ENCODE results near the gene SLC7A6OS.

The SLC7A6OS gene

DNA sequence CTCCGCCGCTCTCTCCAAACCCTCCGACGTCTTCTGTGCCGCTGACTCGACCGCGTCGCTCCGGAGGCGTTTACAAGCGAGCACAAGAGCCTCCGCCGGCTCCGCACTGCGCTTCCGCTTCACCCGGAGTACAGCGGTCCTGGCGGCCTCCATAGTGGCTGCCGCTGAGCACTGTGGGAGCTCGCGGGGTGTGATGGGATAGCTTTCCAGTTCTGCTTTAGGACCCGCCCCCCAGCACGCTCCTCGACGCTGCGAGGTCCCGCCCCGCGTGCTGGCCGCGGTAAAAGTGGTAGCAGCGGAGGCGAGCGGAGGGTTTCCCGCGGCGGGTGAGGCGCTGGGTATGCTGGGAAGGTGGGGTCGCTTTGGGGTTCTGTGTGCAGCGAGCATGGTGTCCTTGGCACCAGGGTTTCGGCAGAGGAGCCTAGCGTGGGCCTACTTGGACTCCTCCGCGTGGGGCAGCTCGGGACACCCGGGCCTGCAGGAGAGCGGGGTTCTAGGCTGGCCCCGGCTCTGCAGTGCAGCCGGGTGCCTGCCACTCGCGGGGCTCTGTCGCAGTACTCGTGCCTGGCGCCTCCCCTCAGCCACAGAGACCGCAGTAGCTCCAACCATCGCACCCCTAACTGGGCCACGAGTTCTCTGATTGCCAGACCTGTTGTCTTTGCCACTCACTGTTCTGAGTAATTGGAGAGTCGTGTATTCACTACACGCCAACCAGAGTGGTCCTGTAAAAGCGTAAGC, at the start of gene SLC7A6OS, which contains the start of gene PRMT7:
Gene SLC7A6OS, minus strand, starts transcription at position 173 of the 738 bp plus-strand sequence. Its CDS starts 20 bp downstream, at position 153.
Gene PRMT7, plus strand, starts transcription at position 246 of the 738 bp plus-strand sequence. CDS start 4,961 bp downstream, outside the sequence.
- Histone ChIP-seq H3K9me2 (replicated peaks; ENCODE audit: insufficient read depth, low read length) (no peaks in the 10 kb centered on the region), H3K36me3 (replicated peaks; ENCODE audit: insufficient read depth, low read length) (peaks cover under 1% of the 10 kb centered on the region; the same call in 1 of the 2 replicates), H2AFZ (ENCODE audit: low read length) (peak within 1 kb of the TSS; percentile 87), H3K9me3 (replicated peaks; ENCODE audit: insufficient read depth, low read length) (no peaks in the 10 kb centered on the region), H3K4me3 (ENCODE audit: low read length) (peak within 1 kb of the TSS; percentile 99), H3K9ac (ENCODE audit: low read length) (peak within 1 kb of the TSS; percentile 81), H4K20me1 (ENCODE audit: insufficient read depth, low read length) (no peaks in the 10 kb centered on the region), H3K4me2 (ENCODE audit: low read depth, low read length) (peak within 1 kb of the TSS; percentile 85), H3K79me2 (ENCODE audit: low read length) (peaks cover 91% of the 10 kb centered on the region), H3K27me3 (replicated peaks; ENCODE audit: insufficient read depth, low read length) (no peaks in the 10 kb centered on the region), H3K27ac (ENCODE audit: low read length) (peak within 1 kb of the TSS; percentile 62; the same call in 1 of the 2 replicates), H3K4me1 (ENCODE audit: low read length) (peaks cover 27% of the 10 kb centered on the region), H3F3A (ENCODE audit: insufficient read depth, low read length) (peaks cover 31% of the 10 kb centered on the region)
- TF ChIP-seq, protein P1, sequence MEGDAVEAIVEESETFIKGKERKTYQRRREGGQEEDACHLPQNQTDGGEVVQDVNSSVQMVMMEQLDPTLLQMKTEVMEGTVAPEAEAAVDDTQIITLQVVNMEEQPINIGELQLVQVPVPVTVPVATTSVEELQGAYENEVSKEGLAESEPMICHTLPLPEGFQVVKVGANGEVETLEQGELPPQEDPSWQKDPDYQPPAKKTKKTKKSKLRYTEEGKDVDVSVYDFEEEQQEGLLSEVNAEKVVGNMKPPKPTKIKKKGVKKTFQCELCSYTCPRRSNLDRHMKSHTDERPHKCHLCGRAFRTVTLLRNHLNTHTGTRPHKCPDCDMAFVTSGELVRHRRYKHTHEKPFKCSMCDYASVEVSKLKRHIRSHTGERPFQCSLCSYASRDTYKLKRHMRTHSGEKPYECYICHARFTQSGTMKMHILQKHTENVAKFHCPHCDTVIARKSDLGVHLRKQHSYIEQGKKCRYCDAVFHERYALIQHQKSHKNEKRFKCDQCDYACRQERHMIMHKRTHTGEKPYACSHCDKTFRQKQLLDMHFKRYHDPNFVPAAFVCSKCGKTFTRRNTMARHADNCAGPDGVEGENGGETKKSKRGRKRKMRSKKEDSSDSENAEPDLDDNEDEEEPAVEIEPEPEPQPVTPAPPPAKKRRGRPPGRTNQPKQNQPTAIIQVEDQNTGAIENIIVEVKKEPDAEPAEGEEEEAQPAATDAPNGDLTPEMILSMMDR (IDR thresholded peaks at IDR 0.05; ENCODE audit: low read length), result peak; percentile 10; the same call in 1 of the 2 replicates
- no peak for TF ChIP-seq EZH2 (optimal IDR thresholded peaks at IDR 0.05; ENCODE audit: low read depth, low read length)
- DNase-seq, result peak; percentile 96

DNA sequence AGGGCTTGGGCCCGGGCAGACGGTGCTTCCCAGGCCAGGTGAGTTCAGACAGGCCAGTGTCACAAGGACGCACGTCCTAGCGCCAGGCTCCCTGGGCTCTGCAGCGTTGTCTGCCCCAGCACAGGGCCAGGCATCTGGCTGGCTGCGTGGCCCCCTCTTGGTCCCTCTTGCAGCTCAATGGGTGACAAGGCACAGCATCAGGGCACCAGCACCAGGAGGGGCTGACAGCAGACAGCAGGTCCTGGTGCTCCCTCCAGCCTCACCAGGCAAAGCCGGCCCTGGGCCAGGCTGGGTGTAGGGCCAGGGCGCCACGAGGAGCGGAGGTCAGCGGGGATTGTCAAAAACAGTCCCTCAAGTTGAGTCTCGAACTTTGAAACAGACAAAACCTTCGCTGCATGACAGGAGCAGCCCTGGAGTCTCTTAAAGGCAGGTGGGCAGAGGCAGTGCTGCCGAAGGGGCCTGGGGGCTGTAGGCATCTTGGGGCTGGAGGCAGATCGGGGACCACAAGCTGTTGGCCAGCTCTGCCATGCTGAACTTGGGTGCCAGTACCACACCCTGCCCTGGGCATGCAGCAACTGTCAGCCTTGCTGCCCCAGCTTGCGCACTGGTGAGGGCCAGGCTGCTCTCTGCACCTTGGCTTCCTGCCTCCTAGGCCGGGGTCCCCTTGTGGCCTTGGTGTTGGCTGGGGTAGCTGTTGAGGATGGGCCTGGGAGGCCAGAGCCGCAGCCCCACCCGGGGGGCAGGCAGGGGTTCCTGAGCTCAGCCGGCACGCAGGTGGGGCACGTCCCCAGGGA, 48.8 kb upstream of the SLC7A6OS start:
- H3K4me2 ChIP-seq (ENCODE audit: low read depth, low read length), result no peak overlapping the region
- no peaks in the 10 kb centered on the region for H3K27me3 ChIP-seq (replicated peaks; ENCODE audit: insufficient read depth, low read length)
- H3K4me1 ChIP-seq (ENCODE audit: low read length), result peaks cover 33% of the 10 kb centered on the region
- no peaks in the 10 kb centered on the region for H3K9me3 ChIP-seq (replicated peaks; ENCODE audit: insufficient read depth, low read length)
- H4K20me1 ChIP-seq (ENCODE audit: insufficient read depth, low read length), result no peaks in the 10 kb centered on the region
- TF ChIP-seq, protein P1 (IDR thresholded peaks at IDR 0.05; ENCODE audit: low read length), result no peak
- no peak for TF ChIP-seq EZH2 (optimal IDR thresholded peaks at IDR 0.05; ENCODE audit: low read depth, low read length)
- no peak for TF ChIP-seq EZH2phosphoT487 (IDR thresholded peaks at IDR 0.05; ENCODE audit: low read length)
- H3F3A ChIP-seq (ENCODE audit: insufficient read depth, low read length), result peaks cover 8% of the 10 kb centered on the region; the same call in 1 of the 2 replicates
- H3K9me2 ChIP-seq (replicated peaks; ENCODE audit: insufficient read depth, low read length), result no peaks in the 10 kb centered on the region
- H3K4me3 ChIP-seq (ENCODE audit: low read length), result no peak overlapping the region
- no peak for DNase-seq
- 0 out of 2 replicates have a peak, but pooled peaks cover 8% of the 10 kb centered on the region for H3K79me2 ChIP-seq (ENCODE audit: low read length)
- H3K9ac ChIP-seq (ENCODE audit: low read length), result no peak overlapping the region
- no peak overlapping the region for H3K27ac ChIP-seq (ENCODE audit: low read length)
- no peak overlapping the region for H2AFZ ChIP-seq (ENCODE audit: low read length)
- H3K36me3 ChIP-seq (replicated peaks; ENCODE audit: insufficient read depth, low read length), result 0 out of 2 replicates have a peak, but pooled peaks cover 4% of the 10 kb centered on the region

DNA sequence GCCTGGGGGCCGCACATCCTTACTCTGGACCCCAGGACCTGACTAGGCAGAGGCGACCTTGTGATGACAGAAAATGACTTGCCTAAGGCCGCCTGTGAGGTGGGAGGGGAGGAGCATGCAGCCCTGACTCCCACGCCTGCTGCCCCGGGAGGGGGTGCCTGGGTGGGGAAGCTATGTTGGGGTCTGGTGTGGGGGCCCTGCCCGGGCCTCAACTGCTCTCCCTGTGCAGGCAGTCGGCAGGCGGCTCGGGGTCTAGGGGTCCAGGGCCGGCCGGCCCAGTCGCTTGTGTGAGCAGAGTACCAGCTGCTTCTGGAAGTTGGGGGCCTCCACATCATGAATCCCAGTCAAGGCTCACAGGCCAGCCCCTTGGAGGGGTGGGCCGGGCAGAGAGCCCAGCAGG, 48.2 kb upstream of the SLC7A6OS start:
- no peak overlapping the region for H3K27ac ChIP-seq (ENCODE audit: low read length)
- H2AFZ ChIP-seq (ENCODE audit: low read length), result no peak overlapping the region
- peaks cover 33% of the 10 kb centered on the region for H3K4me1 ChIP-seq (ENCODE audit: low read length)
- H3K4me2 ChIP-seq (ENCODE audit: low read depth, low read length), result no peak overlapping the region
- DNase-seq, result no peak
- H4K20me1 ChIP-seq (ENCODE audit: insufficient read depth, low read length), result no peaks in the 10 kb centered on the region
- TF ChIP-seq, protein P1 (IDR thresholded peaks at IDR 0.05; ENCODE audit: low read length), result no peak
- TF ChIP-seq EZH2phosphoT487 (IDR thresholded peaks at IDR 0.05; ENCODE audit: low read length) (no peak), EZH2 (optimal IDR thresholded peaks at IDR 0.05; ENCODE audit: low read depth, low read length) (no peak)
- no peak overlapping the region for H3K4me3 ChIP-seq (ENCODE audit: low read length)
- no peak overlapping the region for H3K9ac ChIP-seq (ENCODE audit: low read length)
- peaks cover 8% of the 10 kb centered on the region; the same call in 1 of the 2 replicates for H3F3A ChIP-seq (ENCODE audit: insufficient read depth, low read length)
- no peaks in the 10 kb centered on the region for H3K27me3 ChIP-seq (replicated peaks; ENCODE audit: insufficient read depth, low read length)
- H3K9me3 ChIP-seq (replicated peaks; ENCODE audit: insufficient read depth, low read length), result no peaks in the 10 kb centered on the region
- 0 out of 2 replicates have a peak, but pooled peaks cover 4% of the 10 kb centered on the region for H3K36me3 ChIP-seq (replicated peaks; ENCODE audit: insufficient read depth, low read length)
- H3K9me2 ChIP-seq (replicated peaks; ENCODE audit: insufficient read depth, low read length), result no peaks in the 10 kb centered on the region
- H3K79me2 ChIP-seq (ENCODE audit: low read length), result 0 out of 2 replicates have a peak, but pooled peaks cover 8% of the 10 kb centered on the region

All from MM.1S (cell line).